Suppressor macrophage treated with lipopolysaccharide for 4 hours (primary cell): ENCODE data around the gene KCNG1.
"Not testable (repeated sequence)": the region's sequence is repeated elsewhere in the genome, so short reads cannot be mapped to it uniquely, and the experiment has no call there.

ENCODE experiments used
- DNase-seq: peaks from one replicate; pipeline ENCODE4 v3.0.0-alpha.2; 2020

Gene KCNG1

DNA sequence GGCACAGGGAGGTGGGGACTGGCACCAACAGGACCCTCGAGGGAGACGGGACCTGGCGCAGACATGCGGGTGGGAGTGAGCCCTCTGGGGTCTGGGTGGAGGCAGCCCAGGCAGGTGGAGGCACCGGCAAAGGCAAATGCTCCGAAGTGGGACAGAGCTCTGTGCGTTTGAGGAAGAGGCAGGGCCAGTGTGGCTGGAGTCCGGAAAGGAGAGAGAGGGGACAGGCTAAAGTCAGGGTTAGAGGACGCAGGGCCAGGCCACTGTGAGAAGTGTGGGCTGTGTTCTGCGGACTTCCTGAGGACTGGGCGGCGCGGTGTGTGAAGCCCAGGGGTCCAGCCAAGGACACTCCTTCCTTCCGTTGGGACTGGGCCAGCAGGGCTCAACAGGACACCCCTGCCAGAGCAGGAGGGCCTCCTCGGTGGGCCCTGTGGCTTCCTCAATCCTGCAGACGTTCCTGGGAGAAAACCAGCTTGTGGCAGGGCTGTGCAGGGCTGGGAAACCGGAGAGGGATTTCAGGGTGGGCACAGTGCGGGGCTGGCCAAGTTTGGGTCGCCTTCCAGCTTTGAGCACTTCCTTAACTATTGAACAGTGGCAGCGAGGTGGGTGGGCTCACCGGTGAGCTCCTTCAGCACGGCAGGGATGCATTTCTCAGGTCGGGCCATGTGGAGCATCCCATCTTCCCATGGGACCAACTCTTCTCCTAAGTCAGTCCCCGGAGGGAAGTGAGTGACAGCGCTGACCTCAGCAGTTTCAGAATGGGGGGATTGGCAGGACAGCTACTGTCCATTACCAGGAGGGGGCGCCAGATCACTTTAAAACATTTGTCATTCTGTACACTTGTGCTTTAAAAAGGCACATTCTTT, 41.8 kb downstream of the KCNG1 start:
- DNase-seq, result peak; percentile 76

DNA sequence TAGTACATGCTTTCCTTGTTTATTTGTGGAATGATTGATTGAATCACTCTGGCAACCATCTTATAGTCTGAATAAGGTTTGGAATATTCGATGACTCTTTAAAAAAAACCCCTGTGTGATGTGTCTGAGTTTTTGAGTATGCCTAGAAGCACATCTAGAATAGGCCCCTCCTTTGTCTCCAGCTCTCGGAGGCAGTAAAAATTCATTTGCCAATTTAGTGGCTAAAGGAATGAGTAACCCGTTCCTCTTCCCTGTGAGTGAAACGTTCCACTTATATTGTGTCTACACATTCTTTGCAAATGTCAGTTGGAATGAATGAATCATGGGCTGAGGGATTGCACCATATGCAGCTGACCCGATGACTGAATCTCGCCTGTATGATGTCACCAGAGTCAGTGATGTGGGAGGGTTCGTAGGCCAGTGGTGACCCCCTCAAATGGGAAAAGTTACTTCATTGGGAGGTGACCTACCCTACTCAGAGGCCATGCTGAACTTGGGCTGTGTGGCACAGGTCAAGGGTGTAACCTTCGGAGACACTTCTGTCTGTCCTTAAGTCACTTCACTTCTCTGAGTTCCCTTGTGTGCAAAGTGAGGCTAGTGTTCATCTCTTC, 42.7 kb downstream of the KCNG1 start:
- DNase-seq, result peak; percentile 95

DNA sequence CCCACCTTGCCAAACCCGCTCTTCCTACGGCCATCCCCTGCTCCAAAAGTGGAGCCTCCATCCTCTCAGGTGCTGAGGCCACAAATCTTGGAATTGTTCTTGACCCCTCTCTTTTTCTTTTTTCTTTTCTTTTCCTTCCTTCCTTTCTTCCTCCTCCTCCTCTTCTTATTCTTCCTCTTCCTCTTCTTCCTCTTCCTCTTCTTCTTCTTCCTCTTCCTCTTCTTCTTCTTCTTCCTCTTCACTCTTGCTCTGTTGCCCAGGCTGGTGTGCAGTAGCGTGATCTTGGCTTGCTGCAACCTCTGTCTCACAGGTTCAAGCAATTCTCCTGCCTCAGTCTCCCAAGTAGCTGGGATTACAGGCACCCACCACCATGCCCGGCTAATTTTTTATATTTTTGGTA, 44.4 kb downstream of the KCNG1 start:
- not testable (repeated sequence) for DNase-seq

DNA sequence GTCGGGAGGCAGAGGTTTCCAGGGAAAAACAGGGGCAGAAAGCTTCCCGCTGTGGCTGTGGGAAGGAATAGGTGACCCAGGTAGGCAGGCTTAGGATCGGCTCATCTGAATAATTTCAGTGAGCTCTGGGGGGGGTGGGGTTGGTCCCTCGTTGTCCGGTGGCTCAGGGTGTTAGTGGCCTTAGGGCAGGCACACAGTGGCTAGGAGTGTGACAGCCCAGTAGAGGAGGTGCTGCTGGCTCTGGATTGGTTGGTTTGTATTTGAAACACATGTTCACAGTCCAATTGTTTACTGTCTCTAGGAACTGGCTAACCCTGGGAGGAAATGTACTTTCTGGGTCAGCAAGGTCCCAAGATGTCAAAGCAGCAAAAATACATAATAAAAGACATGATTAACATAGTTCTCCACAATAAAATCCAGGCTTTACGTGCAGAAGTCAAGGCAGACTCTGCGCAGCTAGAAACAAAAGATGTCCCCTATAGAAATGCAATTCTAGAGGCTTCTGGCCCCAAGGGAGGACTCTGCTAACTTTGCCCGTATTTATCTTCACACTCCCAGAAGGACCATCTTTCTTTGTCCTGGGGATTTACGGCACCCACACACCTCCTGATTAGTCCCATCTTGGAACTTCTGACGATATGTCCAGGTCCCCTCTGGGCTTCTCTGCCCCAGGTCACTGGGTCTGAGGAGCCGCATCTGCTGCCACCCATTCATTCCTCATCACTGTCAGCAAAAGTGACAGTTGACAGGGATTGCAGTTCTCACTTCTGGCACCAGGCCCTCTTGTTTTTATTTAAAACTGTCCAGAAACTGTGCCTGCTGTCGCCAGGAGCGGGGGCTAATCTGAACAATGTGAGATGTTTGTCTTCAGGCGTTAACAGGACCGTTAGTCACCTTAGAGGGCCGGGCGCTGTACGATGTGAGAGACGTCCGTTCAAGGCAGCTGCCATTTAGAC, 45.6 kb downstream of the KCNG1 start:
- no peak for DNase-seq

DNA sequence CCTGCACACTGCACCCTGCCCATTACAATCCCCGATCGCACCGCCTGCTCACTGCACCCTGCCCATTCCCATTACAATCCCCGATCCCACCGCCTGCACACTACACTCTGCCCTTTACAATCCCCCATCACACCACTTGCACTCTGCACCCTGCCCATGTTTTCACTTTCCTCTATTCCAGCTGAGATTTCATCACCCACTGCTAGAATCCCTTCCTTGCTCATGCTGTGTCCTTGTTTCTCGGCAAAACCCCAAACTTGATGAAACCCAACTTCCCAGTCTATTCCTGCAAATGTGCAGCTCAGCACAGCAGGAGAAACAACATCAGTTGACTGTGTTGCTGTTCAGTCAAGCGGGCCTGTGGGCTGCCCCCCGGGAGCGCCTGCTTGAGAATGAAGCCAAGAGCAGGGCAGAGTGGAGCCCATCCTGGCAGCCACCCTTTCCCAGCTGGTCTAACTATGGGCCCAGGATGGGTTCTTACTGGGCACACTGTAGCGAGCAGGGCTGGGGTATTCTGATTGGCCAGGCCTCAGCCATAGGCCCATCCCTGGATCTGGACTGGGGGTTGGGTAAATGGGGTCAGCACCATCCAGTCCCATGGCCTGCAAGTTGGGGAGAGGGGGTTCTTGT, 47.1 kb downstream of the KCNG1 start:
- no peak for DNase-seq

DNA sequence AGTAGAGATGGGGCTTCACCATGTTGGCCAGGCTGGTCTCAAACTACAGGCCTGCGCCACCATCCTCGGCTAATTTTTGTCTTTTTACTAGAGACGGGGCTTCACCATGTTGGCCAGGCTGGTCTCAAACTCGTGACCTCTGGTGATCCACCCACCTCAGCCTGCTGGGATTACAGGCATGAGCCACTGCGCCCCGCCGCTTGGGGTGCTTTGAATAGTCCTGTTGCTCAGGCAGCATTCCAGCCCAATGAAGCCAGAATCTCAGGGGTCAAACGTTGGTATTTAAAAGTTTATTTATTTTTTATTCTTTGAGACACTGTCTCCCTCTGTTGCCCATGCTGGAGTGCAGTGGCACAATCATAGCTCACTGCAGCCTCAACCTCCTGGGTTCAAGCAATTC, 53.0 kb downstream of the KCNG1 start:
- DNase-seq, result no peak

DNA sequence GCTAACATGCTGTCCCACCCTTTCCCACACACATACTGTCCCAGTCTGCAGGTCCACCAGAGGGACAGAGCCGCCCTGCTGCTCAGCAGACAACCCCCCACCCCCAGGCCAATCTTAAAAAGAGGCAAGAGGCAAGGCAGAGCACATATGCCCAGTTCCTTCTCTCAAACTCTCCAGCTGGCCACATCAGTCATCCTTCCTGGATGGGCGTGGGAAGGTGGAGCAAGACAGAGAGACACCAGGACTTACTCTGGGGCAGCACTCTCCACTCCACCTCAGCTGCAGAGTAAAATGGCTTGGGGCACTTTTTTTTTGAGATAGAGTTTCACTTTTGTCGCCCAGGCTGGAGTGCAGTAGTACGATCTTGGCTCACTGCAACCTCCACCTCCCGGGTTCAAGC, 53.5 kb downstream of the KCNG1 start:
- DNase-seq, result no peak

DNA sequence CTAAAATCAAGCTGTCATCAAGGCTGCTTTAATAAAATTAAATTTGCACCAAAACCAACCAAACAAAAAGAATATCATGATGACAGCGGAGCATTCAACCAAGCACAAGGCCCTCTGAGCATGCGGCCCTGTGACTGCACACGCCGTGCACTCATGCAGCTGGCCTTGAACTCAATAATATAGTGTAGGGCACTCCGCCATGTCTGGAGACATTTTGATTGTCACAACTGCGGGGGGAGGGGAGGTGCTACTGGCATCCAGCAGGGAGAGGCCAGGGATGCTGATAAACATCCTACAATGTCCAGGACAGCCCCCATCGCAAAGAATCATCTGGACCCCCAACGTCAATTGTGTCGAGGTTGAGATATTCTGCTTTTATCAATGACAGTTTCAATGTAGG, 54.6 kb downstream of the KCNG1 start:
- no peak for DNase-seq

DNA sequence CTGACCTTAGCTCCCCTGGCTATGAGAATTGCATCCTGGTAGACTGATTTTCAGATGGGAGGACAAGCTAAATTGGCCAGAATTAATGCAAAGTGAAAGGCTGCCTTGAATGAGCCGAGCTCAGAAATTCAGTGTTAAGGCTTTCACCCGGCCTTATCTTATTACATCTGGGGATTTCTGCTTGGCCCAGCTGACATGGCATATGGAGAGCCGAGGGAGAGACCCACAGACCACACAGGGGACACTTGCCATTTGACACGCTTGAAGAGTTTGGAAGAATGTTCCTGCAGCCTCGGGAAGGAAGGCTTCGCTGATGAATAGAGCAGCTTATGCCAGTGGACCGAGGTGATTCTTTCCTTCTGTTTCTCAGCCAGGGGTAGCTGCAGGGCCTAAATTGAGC, 55.3 kb downstream of the KCNG1 start:
- DNase-seq, result no peak

DNA sequence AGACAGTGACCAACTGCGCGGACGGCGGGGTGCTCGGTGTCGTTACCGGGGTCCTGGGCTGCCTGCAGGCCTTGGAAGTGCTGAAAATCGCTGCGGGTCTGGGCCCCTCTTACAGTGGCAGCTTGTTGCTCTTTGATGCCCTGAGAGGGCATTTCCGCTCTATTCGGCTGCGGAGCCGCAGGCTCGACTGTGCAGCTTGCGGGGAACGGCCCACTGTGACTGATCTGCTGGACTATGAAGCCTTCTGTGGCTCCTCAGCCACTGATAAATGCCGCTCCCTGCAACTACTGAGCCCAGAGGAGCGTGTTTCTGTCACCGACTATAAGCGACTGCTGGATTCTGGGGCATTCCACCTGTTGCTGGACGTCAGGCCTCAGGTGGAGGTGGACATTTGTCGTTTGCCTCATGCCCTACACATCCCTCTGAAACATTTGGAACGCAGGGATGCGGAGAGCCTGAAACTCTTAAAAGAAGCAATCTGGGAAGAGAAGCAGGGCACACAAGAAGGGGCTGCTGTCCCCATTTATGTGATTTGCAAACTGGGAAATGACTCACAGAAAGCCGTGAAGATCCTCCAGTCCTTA, 63.3 kb downstream of the KCNG1 start:
- DNase-seq, result no peak

DNA sequence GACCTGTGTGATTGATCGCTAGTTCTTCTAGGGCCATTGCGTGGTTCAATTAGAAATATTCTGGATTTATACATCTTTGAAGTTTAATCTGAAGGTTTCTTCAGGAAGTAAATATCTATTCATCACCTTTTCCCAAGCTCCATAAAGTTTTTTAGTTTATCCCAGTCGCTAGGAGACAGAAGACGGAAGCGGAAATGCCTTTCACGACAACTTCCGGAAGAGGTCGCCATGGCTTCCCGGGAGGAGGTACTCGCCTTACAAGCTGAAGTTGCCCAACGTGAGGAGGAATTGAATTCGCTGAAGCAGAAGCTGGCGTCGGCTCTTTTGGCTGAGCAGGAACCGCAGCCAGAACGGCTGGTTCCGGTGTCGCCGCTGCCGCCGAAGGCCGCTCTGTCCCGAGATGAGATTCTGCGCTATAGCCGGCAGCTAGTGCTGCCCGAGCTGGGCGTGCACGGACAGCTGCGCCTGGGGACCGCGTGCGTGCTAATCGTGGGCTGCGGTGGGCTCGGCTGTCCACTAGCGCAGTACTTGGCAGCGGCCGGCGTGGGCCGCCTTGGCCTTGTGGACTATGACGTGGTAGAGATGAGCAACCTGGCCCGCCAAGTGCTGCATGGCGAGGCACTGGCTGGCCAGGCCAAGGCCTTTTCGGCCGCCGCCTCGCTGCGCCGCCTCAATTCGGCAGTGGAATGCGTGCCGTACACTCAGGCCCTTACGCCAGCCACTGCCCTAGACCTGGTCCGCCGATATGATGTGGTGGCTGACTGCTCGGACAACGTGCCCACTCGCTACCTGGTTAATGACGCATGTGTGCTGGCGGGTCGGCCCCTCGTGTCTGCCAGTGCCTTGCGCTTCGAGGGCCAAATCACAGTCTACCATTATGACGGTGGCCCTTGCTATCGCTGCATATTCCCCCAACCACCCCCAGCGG, 64.0 kb downstream of the KCNG1 start, which contains the start of gene MOCS3:
TSS of gene MOCS3 (plus strand) at position 204 of the 928 bp plus-strand sequence. CDS start at position 229, 25 bp downstream.
- peak; percentile 97 for DNase-seq

DNA sequence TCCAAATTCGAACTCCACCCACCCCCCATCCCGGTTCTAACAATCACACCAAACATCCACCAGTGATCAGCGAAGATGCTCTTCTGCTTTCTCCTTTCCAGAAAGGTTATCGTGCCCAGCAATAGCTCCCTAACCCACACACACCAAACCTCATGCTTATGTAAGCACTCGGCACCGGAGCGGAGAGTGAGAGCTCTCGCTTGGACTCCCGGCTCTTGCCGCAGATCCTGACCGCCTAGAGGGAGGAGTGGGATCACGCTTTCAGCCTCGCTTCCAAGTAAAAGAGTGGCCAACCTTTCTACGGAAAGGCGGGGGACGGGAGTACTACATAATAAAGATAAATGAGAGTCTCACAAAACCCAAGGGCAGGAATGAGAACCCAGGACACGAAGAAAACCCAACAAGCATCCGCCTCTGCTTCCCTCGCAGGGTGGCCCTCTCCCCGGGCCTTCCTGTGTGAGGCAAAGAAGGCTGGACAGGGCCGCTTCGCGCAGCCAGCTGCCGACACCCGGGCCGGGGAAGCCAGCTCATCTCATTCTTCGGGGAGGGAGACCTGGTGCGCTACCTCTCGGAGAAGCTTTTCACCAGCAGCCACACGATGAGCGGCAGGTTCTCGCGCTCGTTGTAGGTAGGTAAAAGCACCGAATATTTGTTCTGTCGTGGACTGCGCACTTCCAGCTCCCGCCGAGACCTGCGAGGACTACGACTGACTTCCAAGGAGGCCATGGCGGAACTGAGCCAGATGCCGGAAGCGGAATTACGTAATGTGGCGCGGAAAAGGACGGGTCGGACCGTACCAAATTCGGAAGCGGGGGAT, 64.9 kb downstream of the KCNG1 start, which contains the start of gene DPM1:
TSS of gene DPM1 (minus strand) at position 735 of the 817 bp plus-strand sequence. CDS start at position 726, 9 bp downstream.
- peak; percentile 95 for DNase-seq

DNA sequence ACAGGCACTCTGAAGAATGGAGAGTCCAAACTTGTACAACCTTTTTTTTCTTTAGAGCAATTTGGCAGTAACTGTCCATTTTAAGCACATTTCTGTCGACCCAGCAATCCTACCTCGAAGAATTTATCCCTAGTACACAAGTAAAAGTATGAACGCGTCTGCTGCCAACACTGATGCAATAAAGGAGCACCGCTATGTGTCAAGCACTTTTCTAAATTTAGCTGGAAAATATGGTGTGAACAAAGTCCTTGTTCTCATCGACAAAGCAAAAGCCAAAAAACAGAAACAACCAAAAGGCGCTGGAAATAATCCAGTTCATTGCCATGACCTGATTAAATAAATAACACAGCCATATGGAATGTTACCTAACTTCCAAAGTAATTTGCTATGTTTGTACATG, 65.6 kb downstream of the KCNG1 start:
- peak; percentile 17 for DNase-seq

DNA sequence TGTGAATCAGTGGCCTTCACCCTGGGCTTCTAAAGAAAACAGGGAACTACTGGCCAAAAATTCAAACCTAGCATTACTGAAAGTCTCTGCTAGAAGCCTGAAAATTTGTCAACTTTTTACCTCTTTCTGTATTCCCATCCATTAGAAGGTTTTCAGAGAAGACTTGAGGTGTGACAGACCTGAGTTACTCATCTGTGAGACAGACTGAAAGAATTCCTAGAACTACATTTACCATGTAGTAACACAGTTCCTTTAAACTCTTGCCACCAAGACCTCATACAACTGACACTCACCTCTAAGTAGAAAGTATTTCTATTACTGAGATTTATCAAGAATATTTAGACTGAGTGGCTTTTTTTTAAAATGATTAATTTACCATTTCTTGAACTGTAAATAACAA, 69.1 kb downstream of the KCNG1 start:
- no peak for DNase-seq
